BE2C (cell line): ENCODE data around the gene SCARB1.
A peak's percentile ranks its signal among the peaks of the same experiment; 100 is the strongest.

Experiments
- DNase-seq: peaks from one replicate; pipeline ENCODE4 v3.0.0-alpha.2; 2020
- H3K27me3 ChIP-seq: fragments of 250-450 bp; sonication (Bioruptor Pico); 2 replicates; pipeline ENCODE4 v1.5.1; 2020; ENCODE audit warnings: mild to moderate bottlenecking
- H3K36me3 ChIP-seq: fragments of 250-450 bp; sonication (Bioruptor Pico); 2 replicates; pipeline ENCODE4 v1.5.1; 2020; ENCODE audit warnings: mild to moderate bottlenecking
- H3K4me1 ChIP-seq: fragments of 250-450 bp; sonication (Bioruptor Pico); 2 replicates; pipeline ENCODE4 v1.5.1; 2020
- H3K4me3 ChIP-seq: 2 replicates; pipeline ENCODE4 v1.5.1; 2011; ENCODE audit warnings: low read depth, low read length
- H3K9me3 ChIP-seq: fragments of 250-450 bp; sonication (Bioruptor Pico); 2 replicates; pipeline ENCODE4 v1.5.1; 2020
- CTCF ChIP-seq: IDR thresholded peaks from 2 replicates; pipeline ENCODE4 v1.5.1; 2012; ENCODE audit warnings: mild to moderate bottlenecking, low read depth, low read length

Gene SCARB1

GRCh38 chr12:124733086-124733485 lies 130.6 kb downstream of the SCARB1 start:
- Histone ChIP-seq H3K9me3 (no peaks in the 10 kb centered on the region), H3K4me3 (no peak overlapping the region), H3K36me3 (no peaks in the 10 kb centered on the region), H3K27me3 (no peaks in the 10 kb centered on the region), H3K4me1 (no peaks in the 10 kb centered on the region)
- no peak for DNase-seq
- TF ChIP-seq CTCF, result no peak

- H3K4me1 ChIP-seq, result no peaks in the 10 kb centered on the region
These were observed 131.2 kb downstream of the SCARB1 start for GRCh38 chr12:124732275-124733075.

GRCh38 chr12:124731869-124732268 lies 131.8 kb downstream of the SCARB1 start:
- no peaks in the 10 kb centered on the region for H3K27me3 ChIP-seq
- H3K4me1 ChIP-seq, result no peaks in the 10 kb centered on the region
- TF ChIP-seq CTCF, result no peak
- H3K36me3 ChIP-seq, result no peaks in the 10 kb centered on the region
- no peaks in the 10 kb centered on the region for H3K9me3 ChIP-seq
- no peak for DNase-seq
- H3K4me3 ChIP-seq, result no peak overlapping the region

More at GRCh38 chr12:124732275-124733075, 131.2 kb downstream of the SCARB1 start:
- DNase-seq, result no peak
- Histone ChIP-seq H3K36me3 (no peaks in the 10 kb centered on the region), H3K4me3 (no peak overlapping the region), H3K9me3 (no peaks in the 10 kb centered on the region), H3K27me3 (no peaks in the 10 kb centered on the region)
- no peak for TF ChIP-seq CTCF

- Histone ChIP-seq H3K4me1 (no peaks in the 10 kb centered on the region), H3K36me3 (no peaks in the 10 kb centered on the region), H3K4me3 (no peak overlapping the region), H3K9me3 (no peaks in the 10 kb centered on the region), H3K27me3 (no peaks in the 10 kb centered on the region)
- DNase-seq, result no peak
- TF ChIP-seq CTCF, result no peak
These were observed 133.2 kb downstream of the SCARB1 start for GRCh38 chr12:124730455-124730932.

GRCh38 chr12:124727922-124728321 lies 135.7 kb downstream of the SCARB1 start:
- no peaks in the 10 kb centered on the region; the same call in 1 of the 2 replicates for H3K9me3 ChIP-seq
- H3K4me1 ChIP-seq, result no peaks in the 10 kb centered on the region
- no peak overlapping the region for H3K4me3 ChIP-seq
- no peaks in the 10 kb centered on the region for H3K36me3 ChIP-seq
- TF ChIP-seq CTCF, result no peak
- no peak for DNase-seq
- H3K27me3 ChIP-seq, result no peaks in the 10 kb centered on the region

- no peaks in the 10 kb centered on the region; the same call in 1 of the 2 replicates for H3K9me3 ChIP-seq
- H3K4me1 ChIP-seq, result no peaks in the 10 kb centered on the region
- TF ChIP-seq CTCF, result no peak
- no peaks in the 10 kb centered on the region for H3K27me3 ChIP-seq
- H3K36me3 ChIP-seq, result no peaks in the 10 kb centered on the region
- peak; percentile 45 for DNase-seq
- H3K4me3 ChIP-seq, result no peak overlapping the region
These were observed 136.3 kb downstream of the SCARB1 start for GRCh38 chr12:124727264-124727800.
